Fibroblast of mammary gland (primary cell): Measurements from ENCODE around the gene FHIT.

Experiments used
- DNase-seq: peaks from one replicate; pipeline ENCODE4 v3.0.0-alpha.2; 2010; ENCODE audit warnings: low read depth
- H3K4me3 ChIP-seq: 2 replicates; pipeline ENCODE4 v1.5.1; 2011; ENCODE audit warnings: low read depth, mild to moderate bottlenecking, low read length, moderate library complexity; ENCODE audit not compliant: control insufficient read depth
- TF ChIP-seq, protein P1 (sequence below): conservative IDR thresholded peaks from 2 replicates; pipeline ENCODE4 v1.5.1; 2011; ENCODE audit warnings: low read depth, low read length, inconsistent platforms; ENCODE audit not compliant: control insufficient read depth, insufficient read depth

The FHIT gene

DNA sequence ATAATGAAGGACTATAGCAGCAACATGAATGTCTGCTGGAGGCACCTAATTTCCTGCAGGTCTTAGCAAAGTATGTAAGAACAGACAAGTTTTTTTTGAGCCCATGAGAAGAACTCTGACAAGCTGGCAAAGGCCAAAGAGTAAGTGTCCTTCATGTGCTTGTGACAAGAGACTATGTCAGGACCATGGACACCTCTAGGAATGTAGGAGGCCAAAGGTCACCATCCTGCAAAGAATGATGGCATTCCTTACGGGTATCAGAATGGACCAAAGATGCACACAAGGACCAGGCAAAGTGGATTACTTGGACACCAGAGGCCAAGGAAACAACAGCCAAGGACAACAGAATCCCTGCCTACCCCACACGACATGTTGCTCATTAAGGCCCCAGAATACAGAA lies 1343.0 kb downstream of the FHIT start:
- TF ChIP-seq, protein P1, sequence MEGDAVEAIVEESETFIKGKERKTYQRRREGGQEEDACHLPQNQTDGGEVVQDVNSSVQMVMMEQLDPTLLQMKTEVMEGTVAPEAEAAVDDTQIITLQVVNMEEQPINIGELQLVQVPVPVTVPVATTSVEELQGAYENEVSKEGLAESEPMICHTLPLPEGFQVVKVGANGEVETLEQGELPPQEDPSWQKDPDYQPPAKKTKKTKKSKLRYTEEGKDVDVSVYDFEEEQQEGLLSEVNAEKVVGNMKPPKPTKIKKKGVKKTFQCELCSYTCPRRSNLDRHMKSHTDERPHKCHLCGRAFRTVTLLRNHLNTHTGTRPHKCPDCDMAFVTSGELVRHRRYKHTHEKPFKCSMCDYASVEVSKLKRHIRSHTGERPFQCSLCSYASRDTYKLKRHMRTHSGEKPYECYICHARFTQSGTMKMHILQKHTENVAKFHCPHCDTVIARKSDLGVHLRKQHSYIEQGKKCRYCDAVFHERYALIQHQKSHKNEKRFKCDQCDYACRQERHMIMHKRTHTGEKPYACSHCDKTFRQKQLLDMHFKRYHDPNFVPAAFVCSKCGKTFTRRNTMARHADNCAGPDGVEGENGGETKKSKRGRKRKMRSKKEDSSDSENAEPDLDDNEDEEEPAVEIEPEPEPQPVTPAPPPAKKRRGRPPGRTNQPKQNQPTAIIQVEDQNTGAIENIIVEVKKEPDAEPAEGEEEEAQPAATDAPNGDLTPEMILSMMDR, result no peak
- H3K4me3 ChIP-seq, result no peak overlapping the region
- DNase-seq, result no peak

DNA sequence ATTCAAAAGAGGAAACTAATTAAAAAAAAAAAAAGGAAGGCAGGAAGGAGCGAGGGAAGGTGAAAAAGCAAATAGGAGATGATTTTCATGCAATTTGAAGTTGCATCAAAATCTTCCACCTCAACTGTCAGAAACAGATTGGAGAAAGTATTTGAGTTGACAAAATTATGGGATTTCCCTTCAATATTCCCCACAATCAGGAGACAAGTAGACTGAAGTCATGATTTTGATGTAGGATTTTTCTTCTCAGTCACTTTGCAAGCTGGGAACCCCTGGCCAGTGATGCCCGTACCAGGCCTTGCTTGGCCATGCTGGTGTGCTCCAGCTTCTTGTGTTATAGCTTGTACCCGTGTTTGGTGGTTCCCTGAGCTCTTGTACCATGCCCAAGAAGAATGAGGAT lies 1347.0 kb downstream of the FHIT start:
- DNase-seq, result no peak
- no peak overlapping the region for H3K4me3 ChIP-seq
- TF ChIP-seq, protein P1, result no peak

DNA sequence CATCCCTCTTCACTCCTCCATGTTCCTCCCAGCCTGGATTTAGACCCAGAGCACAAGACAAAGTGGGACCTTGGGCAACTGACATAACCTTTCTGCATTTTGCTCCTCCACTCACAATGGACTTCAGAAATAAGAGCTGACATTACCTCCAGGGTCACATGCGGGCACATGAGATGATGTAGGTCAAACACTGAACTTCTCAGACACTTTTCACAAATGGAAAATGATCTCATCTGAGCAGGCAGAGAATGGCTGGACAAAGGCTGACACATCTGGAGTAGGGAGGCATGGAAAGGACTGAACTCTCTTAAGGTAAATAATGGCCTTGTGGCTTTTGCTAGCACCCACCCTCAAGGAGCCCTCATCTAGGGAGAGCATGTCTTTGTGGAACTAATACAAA lies 1352.2 kb downstream of the FHIT start:
- no peak overlapping the region for H3K4me3 ChIP-seq
- DNase-seq, result no peak
- TF ChIP-seq, protein P1, result no peak

DNA sequence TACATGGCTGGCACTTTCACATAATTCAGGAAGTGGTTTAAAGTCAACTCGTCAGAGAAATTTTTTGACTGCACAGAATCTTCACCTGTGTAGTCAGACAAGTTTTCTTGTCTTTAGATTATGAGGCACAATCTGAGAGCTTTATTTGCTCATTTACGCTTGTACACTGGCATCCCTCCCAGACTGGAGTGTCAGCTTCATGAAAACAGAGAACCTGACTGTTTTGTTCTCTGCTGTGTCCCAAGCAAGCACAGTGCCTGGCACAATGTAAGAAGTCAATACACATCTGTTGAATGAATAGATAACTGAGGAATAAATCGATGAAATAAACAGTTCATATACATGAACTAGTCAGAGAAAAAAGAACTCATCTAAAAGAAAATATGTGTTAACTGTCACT lies 1355.3 kb downstream of the FHIT start:
- TF ChIP-seq, protein P1, result no peak
- H3K4me3 ChIP-seq, result no peak overlapping the region
- DNase-seq, result no peak

DNA sequence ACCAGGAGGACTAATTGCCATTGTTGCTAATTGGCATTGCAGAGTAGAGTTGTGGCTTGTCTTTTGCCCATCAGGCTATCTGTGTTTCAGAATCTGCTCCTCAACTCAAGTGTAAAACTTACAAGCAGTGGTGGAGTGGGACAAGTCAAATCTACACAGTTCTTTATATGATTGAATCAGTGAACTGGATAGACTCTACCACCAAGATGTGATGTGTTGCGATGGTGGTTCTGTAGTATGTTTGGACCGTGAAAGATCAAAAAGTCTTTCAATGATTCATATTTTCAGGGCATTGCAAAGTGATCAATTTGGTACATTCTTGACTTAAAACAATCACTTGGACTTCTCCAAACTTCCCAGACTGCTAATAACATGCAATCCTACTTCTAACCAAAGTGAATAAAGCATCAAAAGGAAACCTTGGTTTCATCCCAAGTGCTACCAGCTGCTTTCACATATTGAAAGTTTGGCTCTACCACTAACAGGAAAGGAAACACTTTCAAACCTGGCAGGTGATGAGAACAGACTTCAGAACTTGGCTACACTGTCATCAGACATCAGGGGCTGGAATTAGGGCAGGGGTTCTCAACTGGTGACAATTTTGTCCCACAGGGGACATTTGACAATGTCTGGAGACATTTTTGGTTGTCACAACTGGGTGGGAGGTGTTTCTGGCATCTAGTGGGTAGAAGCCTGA lies 1356.7 kb downstream of the FHIT start:
- TF ChIP-seq, protein P1, result no peak
- no peak overlapping the region for H3K4me3 ChIP-seq
- no peak for DNase-seq

DNA sequence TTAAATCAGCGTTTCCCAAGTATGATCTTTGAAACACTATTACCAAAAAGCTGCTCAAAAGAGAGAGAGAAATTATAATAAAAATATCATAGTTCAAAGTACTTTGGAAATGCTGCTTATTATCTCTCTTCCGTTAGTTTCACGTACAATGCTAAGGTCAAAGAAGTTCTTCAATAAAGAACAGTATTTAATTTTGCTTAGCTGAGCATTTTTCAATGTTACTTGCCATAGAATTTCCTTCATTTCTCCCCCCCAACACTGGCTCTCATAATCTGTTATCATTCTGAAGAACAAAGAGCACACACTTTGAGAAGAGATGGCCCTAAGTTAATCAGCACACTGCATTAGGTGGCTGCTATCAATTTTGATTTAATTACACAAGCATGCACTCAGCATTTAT lies 1360.6 kb downstream of the FHIT start:
- TF ChIP-seq, protein P1, result no peak

DNA sequence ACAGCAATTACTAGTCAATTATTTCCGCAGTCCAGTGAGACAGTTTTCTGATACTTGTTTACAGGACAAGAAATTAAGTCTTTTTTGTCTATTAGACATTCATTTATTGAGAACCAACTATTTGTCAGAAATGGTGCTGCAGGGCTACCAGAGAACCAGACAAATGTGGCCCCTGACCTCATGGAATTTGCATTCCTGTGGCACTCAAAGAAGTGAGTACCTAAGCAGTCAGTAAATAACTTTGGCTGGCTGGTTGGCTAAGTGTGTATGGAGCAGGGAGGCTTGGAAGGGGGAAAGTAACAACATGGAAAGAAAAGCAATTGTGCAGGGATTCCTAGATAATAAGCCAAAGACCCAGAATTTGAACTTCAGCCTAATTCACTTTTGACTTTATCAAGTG lies 1364.5 kb downstream of the FHIT start:
- H3K4me3 ChIP-seq, result no peak overlapping the region
- TF ChIP-seq, protein P1, result no peak
- DNase-seq, result no peak

More for the DNA sequence above, 1360.6 kb downstream of the FHIT start:
- no peak for DNase-seq
- no peak overlapping the region for H3K4me3 ChIP-seq
